Measurements from ENCODE around the gene SNX1. TPM values are rescaled to one million over a fixed set of nuclear protein-coding genes. Genes with fewer than 3 reads are reported as not detected.

Gene SNX1
- total and polyA plus RNA-seq, 10 of the 15 experiments (the other 5 are each of a cell fraction or from before 2014, with no cell fraction given): 17.8 to 115 (median 96.3) TPM

DNA sequence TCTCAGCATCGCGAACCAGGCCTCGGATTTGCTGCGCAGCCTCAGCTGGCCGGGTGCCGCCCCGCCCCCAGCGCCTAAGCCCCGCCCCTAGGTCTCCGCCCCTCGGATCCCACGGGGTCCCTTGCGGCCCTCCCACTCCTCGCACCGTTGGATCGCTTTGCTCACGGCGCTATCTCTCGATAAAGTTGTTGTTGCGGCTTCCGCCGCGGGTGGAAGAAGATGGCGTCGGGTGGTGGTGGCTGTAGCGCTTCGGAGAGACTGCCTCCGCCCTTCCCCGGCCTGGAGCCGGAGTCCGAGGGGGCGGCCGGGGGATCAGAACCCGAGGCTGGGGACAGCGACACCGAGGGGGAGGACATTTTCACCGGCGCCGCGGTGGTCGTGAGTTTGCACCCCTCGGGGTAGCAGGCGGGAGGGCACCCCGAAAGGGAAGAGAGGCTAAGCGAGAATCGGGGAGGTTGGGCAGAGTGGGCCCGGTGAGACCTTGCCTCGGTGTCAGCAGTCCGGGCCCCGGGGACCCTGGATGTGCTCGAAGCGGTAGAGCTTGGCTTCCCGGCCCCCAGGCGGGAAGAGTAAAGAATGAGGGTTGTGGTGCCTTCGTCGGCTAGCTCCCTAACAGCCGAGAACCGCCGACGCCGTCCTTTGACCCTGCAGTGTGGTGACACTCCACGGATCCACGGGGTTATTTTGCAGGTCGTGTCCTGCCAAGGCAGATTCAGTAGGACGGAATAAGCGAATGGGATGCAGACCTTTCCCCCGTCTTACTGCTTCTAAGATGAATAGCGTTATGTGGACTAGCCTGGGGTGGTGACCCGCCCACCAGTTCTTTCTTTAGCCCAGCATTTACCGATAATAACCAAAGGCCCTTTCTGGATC lies at the start of gene SNX1 (continued):
- TF ChIP-seq MYC (IDR thresholded peaks at IDR 0.05; ENCODE audit: insufficient read depth, insufficient read length, insufficient replicate concordance, low read length, severe bottlenecking): no peak
- TF ChIP-seq FOXM1 (IDR thresholded peaks at IDR 0.05; ENCODE audit: low read depth, low read length): no peak
- peak; percentile 55; the same call in 1 of the 2 replicates for TF ChIP-seq ATF7 (IDR thresholded peaks at IDR 0.05; ENCODE audit: low read depth)
- peak; percentile 62; the same call in 1 of the 2 replicates for TF ChIP-seq GATAD2B (conservative IDR thresholded peaks at IDR 0.05; ENCODE audit: low read depth)
- TF ChIP-seq SPI1 (IDR thresholded peaks at IDR 0.05; ENCODE audit: borderline replicate concordance, insufficient read depth, low read depth, low read length): no peak
- no peak; the same call in 1 of the 2 replicates for TF ChIP-seq CBX5 (IDR thresholded peaks at IDR 0.05; ENCODE audit: low read depth)
- TF ChIP-seq, protein P1, sequence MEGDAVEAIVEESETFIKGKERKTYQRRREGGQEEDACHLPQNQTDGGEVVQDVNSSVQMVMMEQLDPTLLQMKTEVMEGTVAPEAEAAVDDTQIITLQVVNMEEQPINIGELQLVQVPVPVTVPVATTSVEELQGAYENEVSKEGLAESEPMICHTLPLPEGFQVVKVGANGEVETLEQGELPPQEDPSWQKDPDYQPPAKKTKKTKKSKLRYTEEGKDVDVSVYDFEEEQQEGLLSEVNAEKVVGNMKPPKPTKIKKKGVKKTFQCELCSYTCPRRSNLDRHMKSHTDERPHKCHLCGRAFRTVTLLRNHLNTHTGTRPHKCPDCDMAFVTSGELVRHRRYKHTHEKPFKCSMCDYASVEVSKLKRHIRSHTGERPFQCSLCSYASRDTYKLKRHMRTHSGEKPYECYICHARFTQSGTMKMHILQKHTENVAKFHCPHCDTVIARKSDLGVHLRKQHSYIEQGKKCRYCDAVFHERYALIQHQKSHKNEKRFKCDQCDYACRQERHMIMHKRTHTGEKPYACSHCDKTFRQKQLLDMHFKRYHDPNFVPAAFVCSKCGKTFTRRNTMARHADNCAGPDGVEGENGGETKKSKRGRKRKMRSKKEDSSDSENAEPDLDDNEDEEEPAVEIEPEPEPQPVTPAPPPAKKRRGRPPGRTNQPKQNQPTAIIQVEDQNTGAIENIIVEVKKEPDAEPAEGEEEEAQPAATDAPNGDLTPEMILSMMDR (IDR thresholded peaks at IDR 0.05 in 2 of 3, conservative IDR thresholded peaks at IDR 0.05 in 1 of 3; ENCODE audit: control insufficient read depth in 2 of 3, extremely low read depth in 1 of 3, insufficient read depth in 1 of 3, low read depth in 3 of 3, low read length in 3 of 3): peak in 1 of 3 experiments; percentile 3; a peak in 1 of 6 replicates
- TF ChIP-seq, protein P2, sequence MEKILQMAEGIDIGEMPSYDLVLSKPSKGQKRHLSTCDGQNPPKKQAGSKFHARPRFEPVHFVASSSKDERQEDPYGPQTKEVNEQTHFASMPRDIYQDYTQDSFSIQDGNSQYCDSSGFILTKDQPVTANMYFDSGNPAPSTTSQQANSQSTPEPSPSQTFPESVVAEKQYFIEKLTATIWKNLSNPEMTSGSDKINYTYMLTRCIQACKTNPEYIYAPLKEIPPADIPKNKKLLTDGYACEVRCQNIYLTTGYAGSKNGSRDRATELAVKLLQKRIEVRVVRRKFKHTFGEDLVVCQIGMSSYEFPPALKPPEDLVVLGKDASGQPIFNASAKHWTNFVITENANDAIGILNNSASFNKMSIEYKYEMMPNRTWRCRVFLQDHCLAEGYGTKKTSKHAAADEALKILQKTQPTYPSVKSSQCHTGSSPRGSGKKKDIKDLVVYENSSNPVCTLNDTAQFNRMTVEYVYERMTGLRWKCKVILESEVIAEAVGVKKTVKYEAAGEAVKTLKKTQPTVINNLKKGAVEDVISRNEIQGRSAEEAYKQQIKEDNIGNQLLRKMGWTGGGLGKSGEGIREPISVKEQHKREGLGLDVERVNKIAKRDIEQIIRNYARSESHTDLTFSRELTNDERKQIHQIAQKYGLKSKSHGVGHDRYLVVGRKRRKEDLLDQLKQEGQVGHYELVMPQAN (conservative IDR thresholded peaks at IDR 0.05): peak; percentile 93
- TF ChIP-seq NFYB (IDR thresholded peaks at IDR 0.05; ENCODE audit: insufficient read depth, low read depth, low read length): no peak
- TF ChIP-seq RELA (IDR thresholded peaks at IDR 0.05; ENCODE audit: borderline replicate concordance, partially characterized antibody): peak; percentile 62
- TF ChIP-seq MEF2B (IDR thresholded peaks at IDR 0.05; ENCODE audit: partially characterized antibody, poor library complexity, severe bottlenecking): peak; percentile 50

All from GM12878 (cell line).